ENCODE data around the gene MPV17L.
"Not testable (repeated sequence)": the region's sequence is repeated elsewhere in the genome, so short reads cannot be mapped to it uniquely, and the experiment has no call there.

The MPV17L gene

DNA sequence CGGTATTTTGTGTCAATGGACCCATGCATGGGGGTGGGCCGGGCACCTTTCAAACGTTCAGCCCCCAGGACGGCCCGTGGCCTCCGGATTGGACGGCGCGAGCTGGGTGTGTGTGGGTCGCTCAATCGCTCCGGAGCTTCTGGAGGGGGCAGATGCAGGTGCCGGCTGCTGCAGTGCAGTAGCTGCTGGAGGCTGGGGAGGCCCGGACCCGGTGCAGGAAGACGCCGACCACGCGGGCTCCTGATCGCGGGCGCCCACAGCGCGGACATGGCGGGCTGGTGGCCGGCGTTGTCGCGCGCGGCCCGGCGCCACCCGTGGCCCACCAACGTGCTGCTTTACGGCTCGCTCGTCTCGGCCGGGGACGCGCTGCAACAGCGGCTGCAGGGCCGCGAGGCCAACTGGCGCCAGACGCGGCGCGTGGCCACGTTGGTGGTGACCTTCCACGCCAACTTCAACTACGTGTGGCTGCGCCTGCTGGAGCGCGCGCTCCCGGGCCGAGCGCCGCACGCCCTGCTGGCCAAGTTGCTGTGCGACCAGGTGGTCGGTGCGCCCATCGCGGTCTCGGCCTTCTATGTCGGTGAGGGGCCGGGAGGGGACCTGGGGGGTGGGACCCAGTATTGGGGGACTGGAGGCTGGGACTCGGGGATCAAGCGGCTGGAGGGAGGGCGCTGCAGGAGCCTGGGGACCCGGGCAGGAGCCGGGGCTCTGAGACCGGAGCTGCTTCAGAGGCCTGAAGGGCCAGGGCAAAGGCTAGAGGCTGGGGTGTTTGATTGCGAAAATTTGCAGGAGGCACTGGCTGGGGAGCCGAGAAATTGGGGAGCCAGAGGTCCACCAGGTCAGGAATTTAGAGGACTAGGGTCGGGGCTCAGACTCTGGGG, at the start of gene MPV17L:
MPV17L (plus strand) TSS at position 124 of the 878 bp plus-strand sequence; CDS start at position 268, 144 bp downstream.
- DNase-seq, result peak; percentile 34

DNA sequence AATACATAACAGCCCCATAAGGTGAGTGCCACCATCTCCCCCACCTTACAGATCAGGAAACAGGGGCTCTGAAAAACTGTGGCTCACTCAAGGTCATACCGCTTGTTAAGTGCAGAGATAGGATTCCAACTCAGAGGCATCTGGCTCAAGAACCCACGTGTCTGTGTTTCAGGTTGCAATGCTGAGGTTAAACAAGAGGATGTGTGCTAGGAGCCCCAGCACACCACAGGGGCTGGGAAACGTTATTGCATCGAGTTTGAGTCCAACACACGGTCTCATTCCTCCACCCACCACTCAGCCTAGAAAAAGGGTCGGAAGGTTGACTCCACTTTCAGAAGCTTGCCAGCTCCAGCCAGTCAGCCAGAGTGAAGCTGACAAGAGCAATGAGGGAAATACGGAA, 46.8 kb upstream of the MPV17L start:
- DNase-seq, result not testable (repeated sequence)

DNA sequence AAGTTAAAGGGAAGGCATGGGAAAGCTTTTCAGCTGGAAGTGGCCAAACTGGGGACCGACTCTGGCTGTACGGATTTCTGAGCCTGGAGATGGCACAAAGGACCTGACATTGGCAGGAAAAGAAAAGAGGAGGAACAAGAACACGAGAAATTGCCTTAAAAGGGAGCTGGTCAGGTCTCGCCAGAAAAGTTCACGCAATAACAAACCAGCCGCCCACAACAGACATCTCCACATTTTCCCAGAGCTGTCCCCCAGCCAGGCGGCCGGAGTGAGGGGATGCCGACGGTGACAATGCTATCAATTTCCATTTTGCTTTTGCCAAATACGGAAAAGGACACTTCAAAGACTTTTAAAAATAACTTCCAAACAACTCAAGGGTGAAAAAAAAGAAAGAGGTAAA, 44.3 kb upstream of the MPV17L start:
- DNase-seq, result not testable (repeated sequence)

DNA sequence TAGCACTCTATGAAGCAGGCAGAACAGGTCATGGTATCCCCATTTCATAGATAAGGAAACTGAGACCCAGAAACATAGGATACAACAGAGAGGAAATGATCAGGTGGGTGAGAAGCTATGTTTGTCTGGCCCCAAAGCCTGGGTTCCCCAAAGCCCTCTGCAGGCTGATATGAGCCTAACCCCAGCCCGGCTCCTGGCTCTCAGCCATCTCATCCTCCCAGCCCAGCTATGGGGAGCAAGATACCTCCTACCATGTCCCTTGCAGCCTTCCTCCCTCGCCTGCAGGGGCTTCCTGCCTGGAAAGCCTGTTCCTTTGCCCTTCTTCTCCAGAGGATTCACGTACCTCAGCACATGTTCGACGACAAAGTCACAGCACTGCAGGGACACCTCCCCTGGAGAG, 43.8 kb upstream of the MPV17L start:
- DNase-seq, result not testable (repeated sequence)

DNA sequence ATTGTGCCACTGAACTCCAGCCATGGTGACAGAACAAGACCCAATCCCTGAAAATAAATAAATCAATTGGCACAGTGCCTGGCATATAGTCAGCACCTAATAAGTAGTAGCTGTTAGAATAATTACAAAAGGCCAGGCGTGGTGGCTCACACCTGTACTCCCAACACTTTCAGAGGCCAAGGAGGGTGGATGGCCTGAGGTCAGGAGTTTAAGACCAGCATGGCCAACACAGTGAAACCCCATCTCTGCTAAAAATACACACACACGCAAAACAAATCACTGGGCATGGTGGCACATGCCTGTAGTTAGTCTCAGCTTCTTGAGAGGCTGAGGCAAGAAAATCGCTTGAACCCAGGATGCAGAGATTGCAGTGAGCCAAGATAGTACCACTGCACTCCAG, 42.7 kb upstream of the MPV17L start:
- not testable (repeated sequence) for DNase-seq

DNA sequence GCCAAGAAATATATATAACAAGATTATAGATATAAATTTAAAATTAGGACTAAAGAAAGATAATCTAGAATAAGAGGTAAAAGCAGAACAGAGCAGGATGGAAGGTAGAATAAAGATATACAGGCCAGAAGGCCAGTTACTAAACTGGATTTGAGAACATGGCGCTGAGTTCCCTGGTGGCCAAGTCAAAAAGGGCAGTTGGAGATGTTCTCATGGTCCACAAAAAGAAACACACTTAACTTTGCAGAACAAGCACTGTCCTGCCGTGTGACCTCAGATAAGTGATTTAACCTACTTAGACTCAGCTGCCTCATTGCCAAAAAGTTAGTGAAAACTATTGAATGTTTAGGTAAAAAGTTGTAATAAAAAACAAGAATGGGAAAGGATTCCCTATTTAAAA, 40.7 kb upstream of the MPV17L start:
- DNase-seq, result not testable (repeated sequence)

DNA sequence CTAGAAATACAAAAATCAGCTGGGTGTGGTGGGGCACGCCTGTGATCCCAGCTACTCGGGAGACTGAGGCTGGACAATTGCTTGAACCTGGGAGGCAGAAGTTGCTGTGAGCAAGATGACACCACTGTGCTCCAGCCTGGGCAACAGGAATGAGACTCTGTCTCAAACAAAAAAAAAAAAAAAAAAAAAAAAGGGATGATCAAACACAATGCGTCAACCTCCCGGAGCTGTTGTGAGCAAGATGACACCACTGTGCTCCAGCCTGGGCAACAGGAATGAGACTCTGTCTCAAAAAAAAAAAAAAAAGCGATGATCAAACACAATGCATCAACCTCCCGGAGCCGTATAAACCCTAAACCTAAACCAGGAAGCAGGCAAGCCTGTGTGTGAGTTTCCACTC, 38.1 kb upstream of the MPV17L start:
- DNase-seq, result not testable (repeated sequence)

DNA sequence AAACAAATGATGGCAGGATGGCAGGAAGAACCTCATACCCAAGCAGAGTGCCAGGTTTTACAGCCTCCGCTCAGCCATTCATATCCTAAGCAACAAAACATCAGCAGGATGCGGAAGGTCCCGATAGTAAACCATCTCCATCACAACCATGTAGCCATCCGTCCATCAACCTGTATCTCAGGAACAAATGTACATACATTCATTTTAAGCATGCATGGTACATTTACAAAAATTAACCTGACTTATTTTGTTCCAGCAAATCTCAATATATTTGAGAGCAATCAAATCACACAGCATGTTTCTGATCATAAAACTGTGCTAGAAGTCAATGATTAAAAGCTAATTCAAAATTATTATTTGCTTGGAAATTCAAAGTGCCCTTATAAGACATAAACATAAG, 17.4 kb upstream of the MPV17L start, which contains the start of gene NPIPA5:
NPIPA5 (minus strand) TSS at position 101 of the 400 bp plus-strand sequence; CDS start at position 101, 0 bp downstream.
- not testable (repeated sequence) for DNase-seq

DNA sequence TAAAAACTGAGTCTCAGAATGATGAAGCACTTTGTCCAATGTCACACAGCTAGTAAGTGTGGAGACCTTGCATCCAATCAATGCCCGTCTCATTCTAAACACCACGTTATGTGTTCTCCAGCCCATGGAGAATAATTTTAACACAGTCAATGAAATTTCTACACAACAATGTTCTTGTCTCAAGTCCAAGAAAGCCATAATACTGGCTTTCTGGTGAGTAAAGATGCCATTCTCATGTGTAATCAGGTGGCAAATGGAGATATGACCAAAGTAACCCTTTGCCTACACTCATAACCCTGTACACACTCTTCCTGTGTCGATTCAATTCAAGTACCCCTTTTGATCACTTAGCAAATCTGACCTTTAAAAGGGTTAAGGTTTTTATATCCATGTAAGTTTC, 12.7 kb upstream of the MPV17L start:
- DNase-seq, result not testable (repeated sequence)

DNA sequence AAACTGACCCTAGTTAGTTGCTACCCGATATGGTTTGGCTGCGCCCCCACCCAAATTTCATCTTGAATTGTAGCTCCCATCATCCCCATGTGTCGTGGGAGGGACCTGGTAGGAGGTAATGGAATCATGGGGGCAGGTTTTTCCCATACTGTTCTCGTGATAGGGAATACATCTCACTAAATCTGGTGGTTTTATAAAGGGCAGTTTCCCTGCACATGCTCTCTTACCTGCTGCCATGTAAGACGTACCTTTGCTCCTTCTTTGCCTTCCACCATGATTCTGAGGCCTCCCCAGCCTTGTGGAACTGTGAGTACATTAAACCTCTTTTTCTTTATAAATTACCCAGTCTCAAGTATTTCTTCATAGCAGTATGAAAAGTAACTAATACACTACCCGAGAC, 7.5 kb upstream of the MPV17L start:
- DNase-seq, result not testable (repeated sequence)

DNA sequence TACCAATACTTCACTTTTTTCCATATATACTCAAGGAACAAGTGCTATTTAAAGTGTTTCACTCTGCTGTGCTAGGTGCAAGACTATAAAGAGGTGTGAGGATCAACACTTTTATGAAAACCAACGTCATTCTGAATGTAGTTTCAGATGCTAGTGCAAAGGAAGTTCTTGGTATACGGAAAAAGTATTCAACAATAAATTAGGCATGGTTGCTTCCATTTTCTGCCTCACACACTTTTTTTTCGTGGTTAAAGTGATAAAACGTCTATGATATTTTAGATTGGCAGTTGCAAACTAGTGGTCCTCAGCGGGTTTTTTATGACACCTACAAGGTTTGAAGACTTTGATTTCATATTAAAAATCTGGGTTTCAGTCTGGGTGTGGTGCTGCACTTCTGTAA, 5.6 kb upstream of the MPV17L start:
- not testable (repeated sequence) for DNase-seq

DNA sequence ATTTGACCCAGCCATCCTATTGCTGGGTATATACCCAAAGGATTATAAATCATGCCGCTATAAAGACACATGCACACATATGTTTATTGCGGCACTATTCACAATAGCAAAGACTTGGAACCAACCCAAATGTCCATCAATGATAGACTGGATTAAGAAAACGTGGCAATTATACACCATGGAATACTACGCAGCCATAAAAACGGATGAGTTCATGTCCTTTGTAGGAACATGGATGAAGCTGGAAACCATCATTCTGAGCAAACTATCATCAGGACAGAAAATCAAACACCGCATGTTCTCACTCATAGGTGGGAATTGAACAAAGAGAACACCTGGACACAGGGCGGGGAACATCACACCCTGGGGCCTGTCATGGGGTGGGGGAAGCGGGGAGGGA, 2.5 kb upstream of the MPV17L start:
- DNase-seq, result not testable (repeated sequence)

DNA sequence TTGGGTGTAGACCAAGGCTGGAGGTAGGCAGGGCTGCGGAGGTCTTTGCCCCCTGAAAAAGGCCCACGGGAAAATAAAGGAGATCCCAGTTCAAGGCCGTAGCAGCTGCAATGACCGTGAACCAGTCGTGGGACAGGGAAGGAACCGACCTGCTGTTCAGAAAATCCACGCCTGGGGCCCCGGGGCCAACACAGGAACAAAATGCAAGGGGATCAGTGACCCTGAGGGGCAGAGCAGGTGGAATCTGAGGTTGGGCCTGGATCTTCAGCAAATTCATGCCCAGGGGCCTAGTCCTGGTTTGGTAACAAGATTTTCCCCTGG, 915 bp downstream of the MPV17L start:
- DNase-seq, result not testable (repeated sequence)

DNA sequence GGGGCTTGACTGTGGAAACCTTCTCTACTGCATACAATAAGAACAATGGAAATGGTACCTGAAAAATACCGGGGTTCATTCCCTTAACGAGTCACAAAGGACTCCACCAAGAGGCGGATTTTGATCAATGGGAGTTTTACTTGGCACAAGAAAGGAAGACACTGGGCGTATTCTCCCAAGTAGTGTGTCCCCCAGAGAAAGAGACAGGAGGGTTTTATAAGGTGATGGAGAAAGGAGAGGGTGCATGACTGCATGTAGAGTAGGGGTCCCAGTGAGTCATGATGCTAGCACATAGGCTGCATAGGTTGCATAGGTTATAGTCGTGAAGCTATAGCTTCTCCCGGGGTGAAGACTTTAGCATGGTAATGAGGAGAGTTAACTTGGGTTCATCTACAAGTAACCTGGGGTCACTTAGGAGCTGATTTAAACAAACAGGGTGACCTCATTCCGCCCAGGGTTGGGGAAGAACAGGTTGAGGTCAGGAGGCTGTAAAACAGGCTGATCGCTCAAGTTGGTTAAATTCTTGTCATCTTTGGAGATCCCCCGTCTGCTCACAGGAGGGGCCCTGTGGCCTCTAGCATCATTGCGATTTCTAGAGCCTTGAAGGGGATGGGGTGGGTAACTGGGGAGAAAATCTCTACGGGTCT, 1.5 kb downstream of the MPV17L start:
- DNase-seq, result no peak

DNA sequence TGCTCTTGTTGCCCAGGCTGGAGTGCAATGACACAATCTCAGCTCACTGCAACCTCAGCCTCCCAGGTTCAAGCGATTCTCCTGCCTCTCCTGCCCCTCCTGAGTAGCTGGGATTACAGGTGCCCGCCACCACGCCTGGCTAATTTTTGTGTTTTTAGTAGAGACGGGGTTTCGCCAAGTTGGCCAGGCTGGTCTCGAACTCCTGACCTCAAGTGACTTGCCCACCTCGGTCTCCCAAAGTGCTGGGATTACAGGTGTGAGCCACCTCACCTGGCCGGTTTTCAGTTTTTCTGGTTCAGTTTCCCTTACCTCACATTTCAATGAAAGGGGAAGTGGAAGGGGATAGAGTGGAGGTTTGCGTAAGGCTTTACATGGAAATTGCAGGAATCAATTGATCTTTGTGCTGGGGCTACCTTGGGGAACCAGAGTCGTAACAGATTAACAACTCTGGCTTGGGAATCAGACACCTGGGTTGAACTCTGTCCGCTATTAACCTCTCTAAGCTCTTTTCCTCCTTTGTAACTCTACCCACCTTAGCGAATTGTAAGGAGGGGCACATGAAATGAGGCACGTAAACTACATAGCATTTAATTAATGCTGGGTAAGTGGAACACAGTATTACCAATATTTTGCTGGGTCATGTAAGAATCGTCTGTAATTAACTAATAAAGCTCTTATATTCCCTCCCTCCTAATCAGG, 3.2 kb downstream of the MPV17L start:
- DNase-seq, result no peak

DNA sequence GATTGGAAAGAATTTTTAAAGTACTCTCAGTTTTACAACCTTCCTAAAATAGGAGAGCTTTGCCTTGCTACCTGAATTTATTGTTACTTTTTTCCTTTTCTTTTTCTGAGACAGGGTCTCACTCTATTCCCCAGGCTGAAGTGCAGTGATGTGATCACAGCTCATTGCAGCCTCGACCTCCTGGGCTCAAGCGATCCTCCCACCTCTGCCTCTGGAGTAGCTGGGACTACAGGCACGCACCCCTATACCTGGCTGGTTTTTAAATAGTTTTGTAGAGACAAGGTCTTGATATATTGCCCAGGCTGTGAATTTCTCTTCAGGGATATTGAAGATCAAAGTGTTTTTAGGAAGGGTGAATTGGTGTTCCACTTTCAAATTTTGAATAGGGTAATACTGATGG, 3.8 kb downstream of the MPV17L start:
- DNase-seq, result no peak

DNA sequence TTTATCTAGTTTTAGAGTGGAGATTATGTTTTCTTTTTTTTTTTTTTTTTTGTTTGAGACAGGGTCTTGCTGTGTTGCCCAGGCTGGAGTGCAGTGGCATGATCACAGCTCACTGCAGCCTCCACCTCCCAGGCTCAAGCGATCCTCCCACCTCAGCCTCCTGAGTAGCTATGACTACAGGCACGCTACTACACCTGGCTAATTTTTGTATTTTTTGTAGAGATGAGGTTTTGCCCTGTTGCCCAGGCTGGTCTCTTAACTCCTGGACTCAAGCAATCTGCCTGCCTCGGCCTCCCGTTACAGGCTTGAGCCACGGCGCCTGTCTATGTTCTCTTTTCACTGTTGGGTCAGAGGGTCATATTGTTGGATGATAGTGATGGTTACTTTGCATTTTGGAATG, 4.8 kb downstream of the MPV17L start:
- DNase-seq, result not testable (repeated sequence)

DNA sequence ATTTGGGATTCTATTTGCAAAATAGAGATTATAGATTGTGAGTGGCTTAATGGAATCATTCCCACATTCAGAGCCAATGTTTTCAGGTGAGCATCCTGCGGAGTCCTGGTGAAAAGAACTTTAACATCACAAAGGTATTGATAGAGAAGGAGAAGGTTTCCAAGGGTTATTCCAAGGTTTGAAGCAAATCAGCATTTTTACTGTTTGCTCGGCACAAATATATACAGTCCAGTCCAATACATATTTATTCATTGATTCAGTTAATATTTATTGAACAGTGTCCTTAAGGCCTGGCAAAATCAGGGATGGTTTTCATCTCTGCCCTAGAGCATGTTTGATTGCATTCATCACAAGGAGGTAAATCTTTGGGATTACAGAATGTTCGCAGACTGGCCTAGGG, 6.4 kb downstream of the MPV17L start:
- no peak for DNase-seq

DNA sequence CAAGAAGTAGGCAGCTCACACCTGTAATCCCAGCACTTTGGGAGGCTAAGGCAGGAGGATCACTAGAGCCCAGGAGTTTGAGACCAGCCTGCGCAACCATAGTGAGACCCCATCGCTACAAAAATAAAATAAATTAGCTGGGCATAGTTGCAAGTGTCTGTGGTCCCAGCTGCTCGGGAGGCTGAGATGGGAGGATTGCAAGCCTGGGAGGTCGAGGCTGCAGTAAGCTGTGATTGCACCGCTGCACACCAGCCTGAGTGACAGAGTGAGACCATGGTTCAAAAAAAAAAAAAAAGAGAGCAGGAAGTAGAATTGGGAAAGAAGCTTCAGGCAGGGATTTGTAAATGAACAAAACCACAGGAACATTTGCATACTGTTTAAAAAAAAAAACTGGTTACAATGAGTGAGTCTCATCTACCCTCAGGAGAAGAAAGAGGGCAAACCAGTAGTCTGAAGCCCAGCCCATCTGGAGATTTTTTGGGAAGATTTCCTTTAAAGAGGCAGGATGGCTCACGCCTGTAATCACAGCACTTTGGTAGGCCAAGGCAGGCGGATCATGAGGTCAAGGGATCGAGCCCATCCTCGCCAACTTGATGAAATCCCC, 7.9 kb downstream of the MPV17L start:
- DNase-seq, result no peak

DNA sequence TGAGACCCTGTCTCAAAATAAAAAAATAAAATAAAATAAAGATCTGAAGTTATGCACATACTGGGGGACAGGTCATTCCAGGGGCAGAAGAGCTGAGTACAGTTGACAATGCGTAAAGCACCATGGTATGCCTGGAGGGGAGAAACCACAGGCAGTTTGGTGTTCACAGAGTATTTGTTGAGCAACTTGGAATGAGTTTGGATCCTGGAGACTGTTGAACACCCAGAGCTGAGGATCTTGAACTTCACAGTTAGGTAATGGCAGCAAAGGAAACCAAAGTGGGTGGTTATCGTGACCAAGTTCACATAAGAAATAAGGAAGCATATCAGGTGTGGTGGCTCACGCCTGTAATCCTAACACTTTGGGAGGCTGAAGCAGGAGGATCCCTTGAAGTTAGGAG, 8.5 kb downstream of the MPV17L start:
- not testable (repeated sequence) for DNase-seq

DNA sequence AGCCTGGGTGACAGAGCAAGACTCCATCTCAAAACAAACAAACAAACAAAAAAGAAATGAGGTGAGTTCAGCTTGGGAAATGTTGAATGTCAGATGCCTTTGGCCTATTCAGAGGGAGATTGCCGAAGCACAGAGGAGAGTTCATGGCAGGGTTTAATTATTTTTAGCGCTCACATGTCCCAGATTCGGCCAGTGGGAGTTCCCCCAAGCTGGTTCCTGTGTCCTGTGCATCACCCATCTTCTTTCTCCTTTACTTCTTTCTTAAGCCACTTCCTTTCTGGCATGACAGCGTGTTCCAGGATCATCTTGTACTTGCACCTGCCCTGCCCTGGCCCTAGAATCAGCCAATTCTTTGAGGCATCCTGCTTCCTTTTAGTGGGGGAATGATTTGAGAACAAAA, 9.2 kb downstream of the MPV17L start:
- no peak for DNase-seq

DNA sequence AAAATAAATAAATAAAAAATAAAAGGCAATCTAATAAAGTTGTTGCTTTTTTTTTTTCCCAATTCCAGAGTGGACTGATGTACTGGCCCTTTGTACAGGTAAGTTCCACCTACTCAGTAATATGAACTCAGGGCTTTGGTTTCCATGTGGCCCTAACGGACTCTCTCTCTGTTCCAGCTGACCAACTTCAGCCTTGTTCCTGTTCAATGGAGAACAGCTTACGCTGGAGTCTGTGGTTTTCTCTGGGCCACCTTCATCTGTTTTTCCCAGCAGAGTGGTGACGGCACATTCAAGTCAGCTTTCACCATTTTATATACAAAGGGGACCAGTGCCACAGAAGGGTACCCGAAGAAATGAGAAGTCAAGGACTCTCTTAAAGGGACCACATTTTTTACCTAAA, 12.2 kb downstream of the MPV17L start:
- DNase-seq, result not testable (repeated sequence)

DNA sequence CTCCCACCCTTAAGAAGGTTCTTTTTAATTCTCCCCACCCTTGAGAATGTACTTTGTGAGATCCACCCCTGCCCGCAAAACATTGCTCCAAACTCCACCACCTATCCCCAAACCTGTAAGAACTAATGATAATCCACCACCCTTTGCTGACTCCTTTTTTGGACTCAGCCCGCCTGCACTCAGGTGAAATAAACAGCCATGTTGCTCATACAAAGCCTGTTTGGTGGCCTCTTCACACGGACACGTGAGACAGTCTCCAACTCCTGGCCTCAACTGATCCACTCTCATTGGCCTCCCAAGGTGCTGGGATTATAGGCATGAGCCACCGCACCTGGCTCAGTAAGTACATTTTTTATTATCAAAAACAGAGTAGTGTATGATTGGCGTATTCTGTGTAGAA, 13.9 kb downstream of the MPV17L start:
- DNase-seq, result not testable (repeated sequence)
